DMS114 treated with DMSO at 0.1 percent for 48 hours (cell line): Measurements from ENCODE around the gene PRCD.
"Not testable (repeated sequence)": the region's sequence is repeated elsewhere in the genome, so short reads cannot be mapped to it uniquely, and the experiment has no call there.

ENCODE experiments used
- DNase-seq: peaks from one replicate; lab custom pipeline; 2025; ENCODE audit not compliant: unreplicated experiment; lab: John Stamatoyannopoulos, UW

PRCD gene

DNA sequence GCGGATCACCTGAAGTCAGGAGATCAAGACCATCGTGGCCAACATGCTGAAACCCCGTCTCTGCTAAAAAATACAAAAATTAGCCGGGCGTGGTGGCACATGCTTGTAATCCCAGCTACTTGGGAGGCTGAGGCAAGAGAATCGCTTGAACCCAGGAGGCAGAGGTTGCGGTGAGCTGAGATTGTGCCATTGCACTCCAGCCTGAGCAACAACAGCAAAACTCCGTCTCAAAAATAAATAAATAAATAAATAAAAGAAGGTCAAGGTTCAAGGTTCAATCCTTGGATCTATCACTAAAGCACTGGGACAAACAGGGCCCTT is 14.4 kb upstream of the PRCD start:
- DNase-seq: not testable (repeated sequence)

DNA sequence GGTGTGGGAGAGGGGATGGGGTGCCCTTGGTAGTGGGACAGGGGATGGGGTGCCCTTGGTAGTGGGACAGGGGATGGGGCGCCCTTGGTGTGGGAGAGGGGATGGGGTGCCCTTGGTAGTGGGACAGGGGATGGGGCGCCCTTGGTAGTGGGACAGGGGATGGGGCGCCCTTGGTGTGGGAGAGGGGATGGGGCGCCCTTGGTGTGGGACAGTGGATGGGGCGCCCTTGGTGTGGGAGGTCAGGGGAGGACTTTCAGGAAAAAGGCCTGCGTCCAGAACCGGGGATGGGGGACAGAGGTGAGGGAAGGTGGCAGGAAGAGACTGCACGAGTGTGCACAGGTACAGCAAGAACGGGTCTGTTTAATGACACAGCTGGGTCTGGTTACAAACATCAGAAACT is 12.8 kb upstream of the PRCD start:
- DNase-seq: not testable (repeated sequence)

DNA sequence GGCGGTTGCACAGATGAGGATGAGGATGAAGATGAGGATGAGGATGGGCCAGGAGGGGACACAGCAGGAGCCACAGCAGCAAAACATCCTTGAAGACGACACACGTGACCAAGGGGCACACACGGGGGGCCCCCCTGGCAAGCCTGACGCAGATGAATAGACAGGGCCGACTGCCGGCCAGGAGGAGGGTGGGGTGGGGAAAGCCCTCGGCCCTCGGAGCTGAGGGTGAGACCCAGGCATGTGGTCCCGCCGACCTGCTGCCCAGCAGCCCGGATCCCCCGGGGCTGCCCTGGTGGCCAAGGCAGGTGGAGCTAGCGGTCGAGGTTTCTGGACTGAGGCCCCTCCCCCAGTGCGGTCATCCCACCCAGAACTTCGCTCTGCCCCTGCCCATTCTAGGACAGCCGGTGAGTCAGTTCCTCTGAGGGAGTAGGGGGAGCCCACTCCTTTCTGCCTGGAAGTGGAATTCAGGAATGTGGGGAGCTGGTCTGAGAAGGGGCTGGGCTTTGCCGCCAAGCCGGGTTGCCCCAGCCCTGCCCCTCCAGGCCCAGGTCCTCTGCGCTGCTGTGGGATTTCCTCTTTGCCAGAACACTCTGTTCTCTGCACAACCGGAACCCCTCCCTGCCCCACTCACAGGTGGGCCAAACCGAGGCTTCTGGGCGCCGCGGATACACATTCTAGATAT is 12.3 kb upstream of the PRCD start:
- DNase-seq: no peak

DNA sequence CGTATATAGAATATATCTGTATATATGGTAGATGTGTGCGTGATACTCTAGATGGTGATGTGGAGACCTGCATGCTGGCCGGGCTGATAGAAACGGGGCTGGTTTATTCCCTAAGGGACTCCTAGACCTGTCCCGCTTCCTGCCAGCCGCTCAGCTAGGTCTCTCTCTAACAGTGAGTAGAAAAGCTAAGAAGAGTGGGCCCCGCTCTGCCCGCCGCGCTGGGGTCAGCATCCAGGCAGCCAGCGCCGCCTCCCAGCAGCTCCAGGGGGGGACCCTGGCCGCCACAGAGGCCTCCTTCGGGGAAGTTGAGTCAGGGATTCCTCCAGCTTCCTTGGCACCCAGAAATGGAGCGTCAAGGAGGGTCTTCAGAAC is 11.7 kb upstream of the PRCD start:
- DNase-seq: no peak

DNA sequence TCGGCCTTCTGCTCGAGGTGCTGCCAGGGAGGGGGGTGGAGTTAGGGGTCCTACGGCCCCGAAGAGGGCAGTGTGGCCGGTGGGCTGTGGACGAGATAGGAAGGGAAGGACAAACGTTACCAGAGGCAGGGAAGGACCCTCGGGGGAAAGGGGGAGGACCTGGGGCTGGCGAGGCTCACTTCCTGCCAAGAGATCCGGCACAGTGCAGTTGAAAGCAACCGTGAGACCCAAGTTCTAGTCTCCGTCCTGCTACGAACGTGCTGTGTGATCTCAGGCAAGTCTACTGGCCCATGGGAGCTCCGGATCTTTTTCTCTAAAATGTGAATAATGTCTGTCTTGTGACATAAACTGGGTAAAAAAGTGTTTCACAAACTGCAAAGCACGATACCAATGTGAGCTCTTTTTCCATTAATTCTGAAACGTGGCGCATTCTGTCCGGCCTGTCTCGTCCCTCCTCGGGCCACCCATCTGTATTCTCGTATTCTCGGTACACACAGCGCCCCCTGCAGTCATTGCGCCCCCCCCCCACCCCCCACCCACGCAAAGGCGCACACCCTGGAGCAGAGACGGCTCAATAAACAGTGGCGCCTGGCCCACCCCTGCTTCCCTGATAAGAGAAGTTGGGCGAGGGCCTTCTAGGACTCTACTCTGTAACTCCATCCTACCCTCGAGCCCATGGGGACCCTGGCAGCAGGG is 11.2 kb upstream of the PRCD start:
- DNase-seq: no peak

DNA sequence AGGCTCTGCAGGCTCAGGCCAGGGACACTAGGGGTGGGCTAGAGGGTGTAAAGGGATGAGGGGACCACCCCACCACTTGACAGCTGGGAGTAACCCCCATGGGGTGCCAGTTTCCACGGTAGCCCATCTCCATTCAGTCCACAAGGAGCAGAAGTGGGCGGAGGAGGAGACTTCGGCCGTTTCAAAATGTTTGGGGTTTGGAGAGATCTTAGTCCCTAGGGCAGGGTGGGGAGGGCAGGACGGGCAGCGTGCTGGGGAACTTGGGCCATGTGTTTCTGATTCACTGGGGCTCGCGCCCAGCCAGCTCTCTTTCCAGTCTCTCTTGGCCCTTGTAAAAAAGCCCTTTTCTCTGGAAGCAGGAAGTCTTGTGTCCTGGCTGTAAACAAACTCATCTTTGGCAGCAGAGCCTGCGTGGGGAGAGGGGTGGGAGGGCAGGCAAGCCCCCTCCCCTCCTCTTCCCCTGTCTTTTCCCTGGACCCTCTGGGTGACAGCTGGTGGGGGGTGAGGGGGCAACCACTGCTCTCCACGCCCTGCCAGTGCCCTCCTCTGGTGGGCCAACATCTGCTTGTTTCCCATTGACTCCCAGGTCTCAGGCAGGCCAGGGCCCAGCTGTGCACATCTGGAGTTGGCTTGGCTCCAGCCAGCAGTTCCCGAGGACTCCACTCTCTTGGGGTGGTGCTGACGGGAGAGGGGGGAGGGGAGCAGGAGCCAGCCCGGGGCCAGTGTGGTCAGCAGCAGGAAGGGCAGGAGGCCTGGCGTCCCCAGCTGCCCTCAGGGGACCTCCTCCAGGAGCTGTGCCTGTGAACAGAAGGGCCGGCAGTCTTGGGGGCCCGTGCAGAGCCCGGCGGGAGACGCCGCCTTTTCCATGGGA is 10.4 kb upstream of the PRCD start:
- DNase-seq: no peak

DNA sequence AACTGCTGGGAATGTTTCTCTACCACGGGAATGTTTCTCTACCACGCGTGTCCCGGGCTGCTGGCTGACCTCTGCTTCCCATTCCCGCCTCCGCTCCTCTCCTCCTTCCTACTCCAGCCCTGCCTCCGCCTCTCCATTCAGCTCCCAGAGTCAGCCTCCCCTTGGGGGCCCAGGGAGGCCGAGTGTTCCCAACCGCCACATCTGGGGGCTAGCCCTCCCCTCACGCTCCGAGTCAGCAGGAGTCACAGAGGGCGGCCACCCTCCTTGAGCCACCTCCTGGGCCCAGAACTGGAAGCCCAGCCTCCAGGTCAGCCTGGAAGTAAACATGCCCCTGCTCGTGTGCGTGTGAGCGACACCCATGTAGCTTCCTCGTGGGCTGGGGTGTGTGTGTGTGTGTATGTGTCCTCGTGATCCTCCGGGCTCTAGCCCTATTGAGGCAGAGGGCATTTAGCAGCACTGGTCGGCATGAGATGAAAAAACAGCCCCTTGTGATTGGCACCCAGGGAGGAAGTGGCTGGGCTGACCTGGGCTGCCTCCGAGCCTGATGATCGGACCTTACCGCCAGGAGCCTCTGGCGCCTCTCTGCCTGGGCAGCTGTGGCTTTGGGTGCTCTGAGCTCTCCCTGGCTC is 9.6 kb upstream of the PRCD start:
- DNase-seq: no peak

DNA sequence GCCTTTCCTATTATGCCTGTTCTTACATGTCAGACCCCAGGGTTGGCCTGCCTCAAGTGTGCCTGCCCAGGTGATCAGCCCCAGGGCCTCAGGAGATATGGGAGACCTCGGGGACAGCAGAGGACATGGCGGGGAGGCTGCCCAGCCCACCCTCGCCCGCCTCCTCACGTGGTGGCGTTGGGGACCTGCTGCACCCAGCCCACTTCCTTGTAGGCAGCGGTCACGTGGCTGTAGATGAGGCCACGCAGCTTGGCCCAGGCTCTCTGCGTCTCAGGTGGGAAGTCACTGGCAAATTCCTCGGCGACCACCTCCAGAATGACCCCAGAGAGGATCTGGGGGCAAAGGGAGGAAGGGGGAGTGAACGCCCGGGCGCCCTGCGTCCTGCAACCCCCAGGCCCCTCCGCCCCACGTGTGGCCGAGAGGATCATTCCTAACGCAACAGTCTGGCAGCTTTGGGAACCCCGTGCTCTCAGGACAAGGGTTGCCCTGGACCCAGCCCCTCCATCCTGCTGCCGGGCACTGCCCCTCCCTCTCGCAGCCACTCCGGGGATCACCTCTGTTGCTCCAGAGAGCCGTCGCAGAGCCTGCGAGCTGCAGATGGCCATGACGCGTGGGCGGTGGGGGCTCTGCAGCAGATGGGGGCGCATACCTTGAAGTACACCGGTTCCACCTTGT is 8.9 kb upstream of the PRCD start:
- DNase-seq: no peak

DNA sequence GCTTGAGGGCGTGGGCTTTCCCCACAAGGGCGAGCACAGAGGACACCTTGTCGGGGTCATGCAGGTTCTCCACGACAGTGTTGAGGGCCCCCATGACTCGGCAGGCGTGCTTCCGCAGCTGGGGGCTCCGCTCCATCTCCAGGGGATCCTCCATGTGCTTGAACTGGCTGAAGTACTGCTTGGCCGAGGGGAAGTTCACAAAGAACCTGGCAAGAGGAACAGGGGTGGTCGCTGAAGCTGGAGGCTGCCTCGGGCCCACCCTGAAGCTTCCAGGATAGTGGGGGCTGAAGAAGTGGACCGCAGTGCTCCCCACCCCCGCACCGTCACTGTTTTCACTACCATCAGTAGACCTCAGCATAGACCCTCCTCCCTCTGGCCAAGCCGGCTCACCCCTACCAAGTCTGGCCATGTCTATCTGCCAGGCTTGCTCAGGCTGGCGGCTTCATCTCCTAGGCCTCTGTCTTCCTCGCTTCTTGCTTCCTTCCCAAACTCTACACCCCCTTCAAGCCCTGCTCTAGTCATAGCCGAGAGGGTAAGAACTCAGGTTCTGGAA is 8.3 kb upstream of the PRCD start:
- DNase-seq: no peak

DNA sequence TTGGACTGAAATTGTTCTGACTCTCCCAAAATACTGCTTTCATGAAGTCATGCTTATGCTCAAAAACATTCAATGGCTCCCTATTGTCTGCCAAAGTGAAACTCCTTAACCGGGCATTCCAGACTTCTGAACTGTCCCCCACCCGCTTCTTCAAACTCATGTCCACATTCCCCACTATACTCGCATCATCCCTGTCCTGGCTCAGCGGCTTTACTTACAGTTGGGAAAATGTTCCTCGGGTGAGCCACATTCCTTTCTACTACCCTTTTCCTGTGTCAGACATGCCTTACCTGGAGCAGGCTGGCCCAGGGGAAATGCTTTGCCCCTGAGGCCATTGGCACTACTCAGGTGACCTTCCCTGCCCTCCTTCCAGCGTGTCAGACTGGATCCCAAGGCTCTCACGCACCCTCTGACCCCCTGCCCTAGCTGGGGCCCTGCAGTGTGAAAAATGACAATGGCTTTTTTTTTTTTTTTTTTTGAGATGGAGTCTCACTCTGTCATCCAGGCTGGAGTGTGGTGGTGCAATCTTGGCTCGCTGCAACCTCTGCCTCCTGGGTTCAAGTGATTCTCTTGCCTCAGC is 7.7 kb upstream of the PRCD start:
- DNase-seq: no peak

DNA sequence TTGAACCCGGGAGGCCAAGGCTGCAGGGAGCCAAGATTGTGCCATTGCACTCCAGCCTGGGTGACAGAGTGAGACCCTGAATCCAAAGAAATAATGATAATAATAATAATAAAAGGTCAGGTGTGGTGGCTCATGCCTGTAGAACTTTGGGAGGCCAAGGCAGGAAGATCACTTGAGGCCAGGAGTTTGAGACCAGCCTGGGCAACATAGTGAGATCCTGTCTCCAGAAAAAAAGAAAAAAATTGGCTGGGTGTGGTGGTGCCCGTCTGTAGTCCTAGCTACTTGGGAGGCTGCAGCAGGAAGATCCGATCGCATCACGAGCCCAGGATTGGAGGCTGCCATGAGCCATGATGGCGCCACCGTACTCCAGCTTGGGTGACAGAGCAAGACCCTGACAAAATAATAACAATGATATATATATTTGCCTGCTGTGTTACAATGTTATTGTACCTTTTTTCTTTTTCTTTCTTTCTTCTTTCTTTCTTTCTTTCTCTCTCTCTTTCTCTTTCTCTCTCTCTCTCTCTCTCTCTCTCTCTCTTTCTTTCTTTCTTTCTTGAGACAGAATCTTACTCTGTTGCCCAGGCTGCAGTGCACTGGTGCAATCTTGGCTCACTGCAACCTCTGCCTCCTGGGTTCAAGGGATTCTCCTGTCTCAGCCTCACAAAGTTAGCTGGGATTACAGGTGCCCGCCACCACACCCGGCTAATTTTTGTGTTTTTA is 6.0 kb upstream of the PRCD start:
- DNase-seq: not testable (repeated sequence)

DNA sequence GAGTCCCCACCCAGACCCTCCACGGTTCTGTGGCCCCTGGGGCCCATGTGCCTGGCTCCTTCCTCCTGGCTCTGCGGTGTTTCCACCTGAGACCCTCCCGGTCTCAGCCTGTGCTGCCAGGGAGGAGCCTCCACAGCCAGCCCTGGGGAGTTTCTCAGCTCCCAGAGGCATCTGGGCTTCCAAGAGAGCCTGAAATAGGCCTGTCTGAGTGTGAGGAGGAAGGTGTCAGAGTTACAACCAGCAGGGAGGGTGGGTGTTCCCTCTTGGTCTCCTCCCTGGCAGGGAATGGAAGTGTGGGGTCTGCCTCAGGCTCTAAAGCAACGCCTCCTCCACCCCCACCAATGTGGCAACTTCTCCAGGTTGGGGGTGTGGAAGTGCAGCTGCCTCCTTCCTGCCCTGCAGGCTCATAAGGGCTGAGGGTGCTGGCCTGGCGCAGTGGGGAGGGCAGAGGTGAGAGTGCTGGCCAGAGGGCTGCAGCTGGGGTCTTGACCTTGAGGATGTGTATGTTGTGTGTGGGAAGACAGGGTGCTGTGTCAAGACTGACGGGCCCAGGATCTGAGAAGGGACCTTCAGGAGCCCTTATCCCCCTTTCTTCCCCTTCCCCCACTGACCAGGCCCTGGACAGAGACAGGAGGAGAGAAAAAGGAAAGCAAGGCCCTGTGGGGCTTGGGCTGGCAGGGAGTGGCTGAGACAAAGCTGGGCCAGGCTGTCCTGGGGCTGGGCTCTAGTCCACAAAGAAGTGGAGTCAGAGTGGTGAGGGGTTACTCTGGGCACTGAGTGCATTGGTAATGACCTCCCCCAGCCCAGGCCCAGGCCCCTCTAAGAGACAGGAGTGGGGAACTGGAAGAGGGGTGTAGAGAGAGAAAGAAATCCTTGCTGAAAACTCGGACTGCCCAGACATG is 4.8 kb upstream of the PRCD start:
- DNase-seq: no peak

DNA sequence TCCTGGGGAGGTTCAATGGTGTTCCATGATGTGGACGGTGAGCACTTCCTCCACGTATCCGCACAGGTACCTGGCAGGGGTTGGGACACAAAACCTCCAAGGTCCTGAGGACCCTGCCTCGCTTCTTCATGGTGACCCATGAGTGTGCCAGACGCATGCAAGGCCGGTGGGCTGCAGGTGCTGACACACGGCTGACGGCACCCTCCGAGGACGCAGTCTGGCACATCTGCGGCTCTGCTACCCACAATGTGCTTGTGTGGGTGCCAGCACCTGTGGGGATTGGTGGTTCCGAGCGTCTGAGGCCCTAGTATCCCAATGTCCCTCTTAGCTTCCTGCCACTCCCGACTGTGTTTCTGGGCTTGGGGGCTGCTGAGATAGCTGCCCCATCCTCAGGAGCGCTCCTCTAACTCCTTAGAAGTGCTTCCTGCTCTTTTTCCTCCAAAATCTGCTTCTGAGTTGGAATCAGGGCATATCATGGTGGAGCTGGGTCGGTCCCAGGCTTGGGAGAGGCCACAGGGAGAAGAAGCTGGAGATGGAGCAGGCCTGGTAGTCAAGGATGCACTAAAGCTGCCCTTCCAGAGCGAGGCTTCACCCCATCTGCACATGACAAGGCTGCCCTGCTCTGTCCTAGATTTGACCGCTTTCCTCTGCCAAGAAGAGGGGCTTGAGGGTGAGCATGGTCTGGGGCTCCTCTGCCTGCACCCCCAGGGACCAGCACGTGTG is 3.9 kb upstream of the PRCD start:
- DNase-seq: no peak

DNA sequence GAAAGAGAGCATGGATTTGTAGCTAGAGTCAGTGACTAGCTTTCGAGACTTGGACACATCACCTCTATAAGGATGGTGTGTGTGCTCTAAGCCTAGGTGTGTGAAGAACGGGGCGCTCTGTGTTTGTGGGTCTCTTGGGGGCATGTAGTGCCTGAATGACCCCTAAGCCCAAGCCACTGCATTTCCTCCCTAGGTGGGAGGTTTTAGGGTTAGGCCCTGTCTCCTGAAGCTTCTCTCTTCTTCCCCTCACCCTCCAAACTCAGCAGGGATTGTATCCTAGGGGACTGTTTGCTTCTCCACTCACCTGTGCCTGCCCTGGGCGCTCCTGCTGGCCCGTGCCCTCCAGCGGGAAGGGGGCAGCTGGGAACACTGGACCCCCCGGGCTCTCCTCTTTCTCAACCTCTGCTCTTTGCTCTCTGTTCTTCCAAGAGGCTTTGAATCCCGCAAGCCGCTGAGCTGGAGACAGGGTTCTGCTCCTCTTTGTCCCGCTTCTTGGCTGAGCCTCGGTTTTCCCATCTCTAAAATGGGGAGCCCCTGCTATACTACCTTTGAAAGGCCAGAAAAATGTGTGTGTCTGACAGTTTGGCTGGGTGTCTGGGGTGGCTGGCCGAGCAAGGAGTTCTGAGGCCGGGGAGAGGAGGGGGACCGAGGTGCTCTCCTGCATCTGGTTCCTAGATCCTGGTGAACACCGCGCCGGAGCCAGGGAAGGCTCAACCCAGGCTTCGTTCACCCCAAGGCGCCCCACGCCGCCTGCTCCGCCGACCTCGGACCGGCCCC is 3.1 kb upstream of the PRCD start:
- no peak for DNase-seq

DNA sequence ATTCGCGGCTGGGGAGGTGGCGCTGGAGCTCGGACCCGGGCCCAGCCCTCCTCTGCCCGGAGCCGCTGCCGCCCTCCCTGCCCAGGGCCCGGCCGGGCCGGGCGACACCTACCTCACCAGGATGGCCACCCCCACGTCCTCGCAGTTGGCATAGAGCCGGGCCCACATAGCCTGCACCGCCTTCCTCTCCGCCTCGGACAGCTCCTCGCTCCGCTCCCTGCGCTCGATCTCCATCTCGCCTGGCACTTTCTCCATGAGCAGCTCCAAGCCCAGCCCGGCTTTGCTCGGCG is 2.6 kb upstream of the PRCD start:
- no peak for DNase-seq

DNA sequence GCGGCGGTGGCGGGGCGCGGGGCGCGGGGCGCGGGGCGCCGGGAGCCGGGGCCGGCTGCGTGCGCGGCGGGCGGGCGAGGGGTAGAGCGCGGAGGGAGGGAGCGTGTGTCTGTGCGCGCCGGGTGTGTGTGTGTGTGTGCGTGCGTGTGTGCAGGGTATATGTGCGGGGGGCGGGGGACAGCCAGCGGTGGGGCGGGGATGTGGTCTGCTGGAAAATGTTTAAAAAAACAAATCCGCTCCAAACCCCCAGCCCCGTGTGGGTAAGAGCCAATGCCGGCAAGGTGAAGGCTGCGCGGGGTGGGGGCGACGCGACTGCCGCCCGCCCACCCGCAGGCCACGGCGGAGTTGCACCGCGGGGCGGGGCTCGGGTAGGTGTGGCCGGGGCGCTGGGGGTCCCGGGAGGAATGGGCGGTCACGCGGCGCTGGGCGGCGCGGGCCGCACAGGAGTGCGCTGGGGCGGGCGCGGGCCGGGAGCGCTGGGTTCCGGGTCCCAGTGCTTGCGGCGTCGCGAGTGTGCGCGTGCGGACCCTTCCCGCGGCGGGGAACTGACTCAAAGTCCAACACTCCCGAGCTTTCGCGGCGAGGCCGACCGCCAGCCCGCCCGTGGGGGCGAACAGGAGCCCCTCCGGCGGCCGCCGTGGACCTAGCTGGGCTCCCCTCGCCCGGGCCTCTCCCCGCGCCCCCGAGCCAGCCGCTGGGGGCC is 2.1 kb upstream of the PRCD start, which contains the start of gene CYGB:
CYGB (minus strand) TSS at position 132 of the 703 bp plus-strand sequence. CDS start 167 bp downstream, outside the sequence.
- DNase-seq: no peak
